ENCODE results near the gene HRH1. TPM values are rescaled to one million over a fixed set of nuclear protein-coding genes. Genes with fewer than 3 reads are reported as not detected.

HRH1 gene
- total and polyA plus RNA-seq, 2 donors (not counting 1 experiment from before 2014, with no cell fraction given) = not detected

DNA sequence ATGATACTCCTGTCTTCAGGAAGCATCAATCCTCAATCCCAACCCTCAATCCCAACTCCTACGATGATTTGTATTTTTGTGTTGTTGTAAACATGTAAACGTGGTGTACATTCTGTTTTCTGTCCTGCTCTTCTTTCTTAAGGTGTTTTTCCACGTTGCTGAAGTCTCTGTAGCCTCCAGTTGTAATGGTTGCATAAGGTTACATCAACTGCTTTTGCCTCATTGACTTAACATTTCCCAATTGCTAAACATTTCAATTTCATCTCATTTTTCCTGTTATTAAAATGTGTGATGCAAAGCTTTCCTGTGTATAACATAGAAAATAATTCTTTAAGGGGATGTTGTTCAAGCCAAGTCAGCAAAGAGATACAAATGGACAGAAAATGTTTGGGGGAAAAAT lies 33.4 kb downstream of the HRH1 start:
- Histone ChIP-seq H3K27ac (ENCODE audit: low read length in 2 of 2) (no peak overlapping the region), H2AFZ (ENCODE audit: insufficient read depth, low read depth, low read length, poor library complexity, severe bottlenecking) (no peak overlapping the region), H3K4me2 (replicated peaks; ENCODE audit: low read depth, low read length, poor library complexity, severe bottlenecking) (no peak overlapping the region), H3K4me3 (ENCODE audit: control extremely low read depth in 1 of 5, extremely low read depth in 1 of 5, insufficient read depth in 1 of 5, low read depth in 2 of 5, low read length in 4 of 5) (no peak overlapping the region), H4K20me1 (ENCODE audit: control insufficient read depth, insufficient read depth, low read length, poor library complexity, severe bottlenecking) (no peaks in the 10 kb centered on the region), H3K27me3 (replicated peaks in 1 of 4; ENCODE audit: control extremely low read depth in 1 of 4, control insufficient read depth in 3 of 4, insufficient read depth in 4 of 4, low read length in 3 of 4) (peaks cover 0 to 2% (median 0%) of the 10 kb centered on the region in 4 experiments), H3K9ac (ENCODE audit: low read length) (no peak overlapping the region), H3K79me2 (ENCODE audit: control insufficient read depth, insufficient read depth, low read length) (no peaks in the 10 kb centered on the region), H3K9me3 (ENCODE audit: control extremely low read depth in 1 of 3, control insufficient read depth in 2 of 3, insufficient read depth in 1 of 3, low read length in 2 of 3) (no peaks in the 10 kb centered on the region), H3K36me3 (replicated peaks in 1 of 2; ENCODE audit: control extremely low read depth in 1 of 2, control insufficient read depth in 1 of 2, extremely low read depth in 1 of 2, insufficient read depth in 2 of 2, low read length in 1 of 2) (no peaks in the 10 kb centered on the region), H3K4me1 (ENCODE audit: control insufficient read depth in 2 of 2, insufficient read depth in 2 of 2, low read length in 2 of 2) (no peaks in the 10 kb centered on the region)
- no CpG with 5 or more reads among the region's 3 CpGs for WGBS (ENCODE audit: insufficient coverage)
- Mint-ChIP-seq H3K27me3 (peaks cover 24% of the 10 kb centered on the region), H3K9me3 (ENCODE audit: insufficient read depth) (peaks cover under 1% of the 10 kb centered on the region), H3K4me3 (no peak overlapping the region), H3K4me1 (no peaks in the 10 kb centered on the region), H3K27ac (no peak overlapping the region)
- DNase-seq = no peak
- TF ChIP-seq EZH2 (IDR thresholded peaks at IDR 0.05; ENCODE audit: borderline replicate concordance, insufficient read depth, low read depth, low read length, poor library complexity, severe bottlenecking) = no peak
- TF ChIP-seq, protein P1, sequence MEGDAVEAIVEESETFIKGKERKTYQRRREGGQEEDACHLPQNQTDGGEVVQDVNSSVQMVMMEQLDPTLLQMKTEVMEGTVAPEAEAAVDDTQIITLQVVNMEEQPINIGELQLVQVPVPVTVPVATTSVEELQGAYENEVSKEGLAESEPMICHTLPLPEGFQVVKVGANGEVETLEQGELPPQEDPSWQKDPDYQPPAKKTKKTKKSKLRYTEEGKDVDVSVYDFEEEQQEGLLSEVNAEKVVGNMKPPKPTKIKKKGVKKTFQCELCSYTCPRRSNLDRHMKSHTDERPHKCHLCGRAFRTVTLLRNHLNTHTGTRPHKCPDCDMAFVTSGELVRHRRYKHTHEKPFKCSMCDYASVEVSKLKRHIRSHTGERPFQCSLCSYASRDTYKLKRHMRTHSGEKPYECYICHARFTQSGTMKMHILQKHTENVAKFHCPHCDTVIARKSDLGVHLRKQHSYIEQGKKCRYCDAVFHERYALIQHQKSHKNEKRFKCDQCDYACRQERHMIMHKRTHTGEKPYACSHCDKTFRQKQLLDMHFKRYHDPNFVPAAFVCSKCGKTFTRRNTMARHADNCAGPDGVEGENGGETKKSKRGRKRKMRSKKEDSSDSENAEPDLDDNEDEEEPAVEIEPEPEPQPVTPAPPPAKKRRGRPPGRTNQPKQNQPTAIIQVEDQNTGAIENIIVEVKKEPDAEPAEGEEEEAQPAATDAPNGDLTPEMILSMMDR (IDR thresholded peaks at IDR 0.05) = no peak
- POLR2A ChIA-PET = no interaction called here
- CTCF ChIA-PET = no interaction called here
- no peak for ATAC-seq (ENCODE audit: low read depth)
- intact Hi-C loops (cut with micrococcal nuclease) = no loop called here

DNA sequence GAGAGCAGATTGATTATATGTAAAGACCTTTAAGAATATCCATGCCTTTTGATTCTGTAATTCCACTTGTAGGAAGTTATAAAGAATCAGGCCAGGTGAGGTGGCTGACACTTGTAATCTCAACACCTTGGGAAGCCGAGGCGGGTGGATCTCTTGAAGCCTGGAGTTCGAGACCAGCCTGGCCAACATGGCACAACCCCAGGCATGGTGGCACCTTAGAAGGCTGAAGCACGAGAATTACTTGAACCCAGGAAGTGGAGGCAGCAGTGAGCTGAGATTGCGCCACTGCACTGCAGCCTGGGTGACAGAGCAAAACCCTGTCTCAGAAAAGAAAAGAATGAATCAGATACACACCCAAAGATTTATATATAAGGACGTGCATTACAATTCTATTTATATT lies 33.9 kb downstream of the HRH1 start:
- no peak overlapping the region for H3K4me2 ChIP-seq (replicated peaks; ENCODE audit: low read depth, low read length, poor library complexity, severe bottlenecking)
- no peak overlapping the region for H3K4me3 Mint-ChIP-seq
- H3K27me3 ChIP-seq (replicated peaks in 1 of 4; ENCODE audit: control extremely low read depth in 1 of 4, control insufficient read depth in 3 of 4, insufficient read depth in 4 of 4, low read length in 3 of 4) = peaks cover 0 to 2% (median 0%) of the 10 kb centered on the region in 4 experiments
- no peaks in the 10 kb centered on the region for H3K4me1 ChIP-seq (ENCODE audit: control insufficient read depth in 2 of 2, insufficient read depth in 2 of 2, low read length in 2 of 2)
- peaks cover 2% of the 10 kb centered on the region for H3K9me3 Mint-ChIP-seq (ENCODE audit: insufficient read depth)
- no peak for ATAC-seq (ENCODE audit: low read depth)
- 80% methylated on average over 4 of the region's 6 CpGs for WGBS (ENCODE audit: insufficient coverage)
- H4K20me1 ChIP-seq (ENCODE audit: control insufficient read depth, insufficient read depth, low read length, poor library complexity, severe bottlenecking) = no peaks in the 10 kb centered on the region
- no peaks in the 10 kb centered on the region for H3K4me1 Mint-ChIP-seq
- no peak overlapping the region for H3K27ac ChIP-seq (ENCODE audit: low read length in 2 of 2)
- TF ChIP-seq, protein P1 (IDR thresholded peaks at IDR 0.05) = no peak
- TF ChIP-seq EZH2 (IDR thresholded peaks at IDR 0.05; ENCODE audit: borderline replicate concordance, insufficient read depth, low read depth, low read length, poor library complexity, severe bottlenecking) = no peak
- no peak overlapping the region for H3K27ac Mint-ChIP-seq
- no peak overlapping the region for H3K4me3 ChIP-seq (ENCODE audit: control extremely low read depth in 1 of 5, extremely low read depth in 1 of 5, insufficient read depth in 1 of 5, low read depth in 2 of 5, low read length in 4 of 5)
- no peak overlapping the region for H2AFZ ChIP-seq (ENCODE audit: insufficient read depth, low read depth, low read length, poor library complexity, severe bottlenecking)
- intact Hi-C loops (cut with micrococcal nuclease) = no loop called here
- ChIA-PET POLR2A (no interaction called here), CTCF (no interaction called here)
- DNase-seq = no peak
- no peaks in the 10 kb centered on the region for H3K36me3 ChIP-seq (replicated peaks in 1 of 2; ENCODE audit: control extremely low read depth in 1 of 2, control insufficient read depth in 1 of 2, extremely low read depth in 1 of 2, insufficient read depth in 2 of 2, low read length in 1 of 2)
- peaks cover 24% of the 10 kb centered on the region for H3K27me3 Mint-ChIP-seq
- no peaks in the 10 kb centered on the region for H3K9me3 ChIP-seq (ENCODE audit: control extremely low read depth in 1 of 3, control insufficient read depth in 2 of 3, insufficient read depth in 1 of 3, low read length in 2 of 3)
- no peak overlapping the region for H3K9ac ChIP-seq (ENCODE audit: low read length)
- no peaks in the 10 kb centered on the region for H3K79me2 ChIP-seq (ENCODE audit: control insufficient read depth, insufficient read depth, low read length)
